Stimulated activated CD8-positive, alpha-beta memory T cell treated with anti-CD3 and anti-CD28 coated beads, Interleukin-2, amount 100 ng/mL, for 48 hours (primary cell): Measurements from ENCODE around the gene PFN1.

Experiments used
- DNase-seq, 2 donors: peaks; one replicate each; pipeline ENCODE4 v3.0.0-alpha.2; 2020; ENCODE audit warnings: low read depth in 2 of 2

Gene PFN1

GRCh38 chr17:4967539-4968485 is 19.5 kb upstream of the PFN1 start, which contains the start of gene SPAG7:
Gene SPAG7, minus strand, starts transcription at chr17:4967817. Its CDS starts 13 bp downstream, at chr17:4967804.
- DNase-seq, result peak; percentile 90

DNA sequence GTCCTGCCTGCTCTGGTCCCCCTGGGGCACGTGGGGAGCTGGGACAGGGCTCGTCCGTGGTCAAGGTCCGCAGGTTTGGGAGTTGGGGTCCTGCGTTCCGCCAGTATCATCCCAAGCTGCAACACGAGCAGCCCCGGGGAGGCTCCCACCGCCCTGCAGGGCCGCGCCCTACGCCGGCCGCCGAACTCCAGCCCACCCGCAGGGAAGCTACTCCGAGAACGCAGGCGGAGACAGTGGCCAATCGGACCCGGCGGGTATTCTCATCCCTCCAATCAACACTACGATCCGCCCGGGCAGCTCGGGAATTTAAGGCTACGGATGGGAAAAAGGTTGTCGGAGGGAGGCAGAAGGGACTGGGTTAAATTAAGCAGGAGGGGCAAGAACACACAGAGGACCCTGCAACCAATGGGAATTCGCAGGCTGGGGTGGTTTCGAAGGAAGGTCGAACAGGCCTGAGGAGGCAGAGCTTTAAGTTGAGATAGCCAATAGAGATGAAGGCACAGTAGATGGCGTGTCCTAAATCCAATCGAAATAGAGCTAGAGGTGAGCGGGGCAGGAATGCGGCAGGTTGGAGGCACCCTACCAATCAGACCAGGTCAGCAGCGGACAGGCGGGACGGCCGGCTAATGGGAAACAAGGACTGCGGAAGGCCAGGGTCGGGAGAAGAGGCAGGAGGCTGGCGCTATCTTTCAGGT is 18.7 kb upstream of the PFN1 start:
- DNase-seq, result peak; percentile 80 to 81

- DNase-seq, result no peak
These were observed 17.1 kb upstream of the PFN1 start for GRCh38 chr17:4965311-4965986.

DNA sequence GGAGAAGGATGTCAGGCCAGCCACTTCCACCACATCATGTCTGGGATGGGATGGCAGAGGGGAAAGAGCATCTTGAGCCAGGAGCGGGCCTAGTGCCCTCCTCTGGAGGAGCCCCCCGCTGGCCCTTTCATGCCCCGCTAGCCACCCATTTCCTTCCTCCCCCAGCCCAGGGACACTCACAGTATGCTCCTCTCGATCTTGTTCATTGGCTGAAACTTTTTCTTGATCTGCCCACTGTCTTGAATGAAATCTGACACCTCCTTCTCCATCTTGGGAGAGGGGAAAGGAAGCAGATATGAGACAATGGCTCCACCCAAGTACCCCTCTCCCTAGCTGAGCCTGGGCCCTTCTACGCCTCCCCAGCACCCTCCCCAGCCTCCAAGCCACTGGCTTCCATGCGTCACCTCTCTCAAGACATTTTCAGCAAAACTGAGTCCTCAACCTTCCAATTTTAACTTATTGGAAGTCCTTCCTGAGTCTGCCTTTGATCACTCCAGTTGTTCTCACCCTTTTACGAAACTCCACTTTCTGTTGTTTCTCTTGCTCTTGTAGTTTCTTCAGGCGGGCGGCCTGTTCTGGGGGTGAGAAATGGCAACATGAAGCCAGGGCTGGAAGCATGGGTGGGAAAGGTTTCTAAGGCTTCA is 12.1 kb upstream of the PFN1 start:
- no peak for DNase-seq

GRCh38 chr17:4959261-4959965 is 11.1 kb upstream of the PFN1 start:
- DNase-seq, result no peak

- no peak for DNase-seq
These were observed 9.8 kb upstream of the PFN1 start for GRCh38 chr17:4958102-4958501.

DNA sequence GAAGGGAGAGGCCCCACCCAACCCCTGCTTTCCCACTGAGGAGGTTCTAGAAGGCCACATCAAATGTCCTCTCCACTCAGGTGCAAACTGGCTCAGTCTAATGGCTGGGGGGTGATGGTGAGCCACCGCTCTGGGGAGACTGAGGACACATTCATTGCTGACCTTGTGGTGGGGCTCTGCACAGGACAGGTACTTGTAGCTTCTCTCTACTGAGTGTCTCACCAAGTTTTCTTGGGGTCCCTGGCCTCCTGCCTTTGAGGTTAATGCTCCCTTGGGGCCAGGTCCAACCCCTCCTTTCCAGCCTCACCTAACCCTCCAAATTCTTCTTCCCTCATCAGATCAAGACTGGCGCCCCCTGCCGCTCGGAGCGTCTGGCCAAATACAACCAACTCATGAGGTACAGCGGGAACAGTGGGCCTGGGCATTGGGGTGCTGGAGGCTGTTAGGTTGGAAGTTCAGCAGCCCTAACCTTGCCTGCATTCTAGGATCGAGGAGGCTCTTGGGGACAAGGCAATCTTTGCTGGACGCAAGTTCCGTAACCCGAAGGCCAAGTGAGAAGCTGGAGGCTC is 8.2 kb upstream of the PFN1 start:
- peak; percentile 26 to 29 for DNase-seq

GRCh38 chr17:4955091-4955490 is 6.8 kb upstream of the PFN1 start:
- DNase-seq, result no peak

- no peak for DNase-seq
These were observed 5.2 kb upstream of the PFN1 start for GRCh38 chr17:4953451-4953961.

DNA sequence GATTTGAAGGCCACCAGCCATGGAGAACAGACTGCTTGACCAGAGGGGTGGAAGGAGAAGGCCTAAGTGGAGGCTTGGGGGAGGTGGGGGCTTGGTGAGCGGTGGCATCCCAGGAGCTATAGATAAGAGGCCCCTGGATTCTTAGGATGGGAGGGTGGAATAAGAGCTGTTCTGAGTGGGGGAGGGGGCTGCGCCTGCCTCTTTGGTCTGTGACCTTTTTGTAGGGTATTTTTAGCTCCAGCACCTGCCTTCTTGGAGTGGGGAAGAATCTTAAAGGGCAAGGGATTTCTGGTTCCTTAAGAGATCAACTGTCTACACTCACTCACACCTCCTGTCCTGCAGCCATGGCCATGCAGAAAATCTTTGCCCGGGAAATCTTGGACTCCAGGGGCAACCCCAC is 3.2 kb upstream of the PFN1 start:
- no peak for DNase-seq

DNA sequence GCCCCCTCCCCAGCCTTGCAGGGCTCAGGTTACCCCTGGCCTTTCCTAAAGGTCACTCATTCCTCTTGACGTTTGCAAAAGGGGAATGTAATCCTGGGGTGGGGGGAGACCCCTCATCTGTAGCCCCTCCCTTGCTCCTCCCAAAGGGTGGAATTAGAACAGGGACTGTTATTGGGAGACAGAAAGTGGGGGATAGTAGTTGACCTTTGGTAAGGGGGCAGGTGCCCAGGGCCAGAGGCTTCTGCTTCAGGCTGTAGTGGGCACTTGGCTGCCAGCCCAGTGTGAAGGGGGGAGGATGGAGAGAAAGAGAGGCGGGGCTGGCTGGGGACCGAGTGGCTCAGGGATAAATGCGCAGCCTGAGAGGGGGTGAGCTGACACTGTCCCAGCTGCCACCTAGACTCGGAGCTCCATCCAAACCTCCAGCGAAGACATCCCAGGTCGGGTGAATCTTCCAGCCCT is 2.4 kb upstream of the PFN1 start, which contains the start of gene ENO3:
Gene ENO3 (plus strand): TSS at position 374 of the 459 bp plus-strand sequence. CDS start 711 bp downstream, outside the sequence.
- DNase-seq, result no peak

GRCh38 chr17:4950075-4950745 is 1.9 kb upstream of the PFN1 start:
- peak in 1 of 2 donors; percentile 27 for DNase-seq

- DNase-seq, result peak; percentile 66 to 79
These were observed 1.2 kb upstream of the PFN1 start for GRCh38 chr17:4949321-4950074.

GRCh38 chr17:4948931-4949320 is 596 bp upstream of the PFN1 start:
- DNase-seq, result peak; percentile 70 to 72

GRCh38 chr17:4947411-4948165 is 742 bp downstream of the PFN1 start:
- peak; percentile 53 to 67 for DNase-seq

- DNase-seq, result no peak
These were observed 1.3 kb downstream of the PFN1 start for GRCh38 chr17:4947010-4947410.

GRCh38 chr17:4946312-4946976 is 1.9 kb downstream of the PFN1 start:
- DNase-seq, result no peak

GRCh38 chr17:4945944-4946280 is 2.4 kb downstream of the PFN1 start:
- no peak for DNase-seq
